Stimulated activated CD8-positive, alpha-beta memory T cell treated with anti-CD3 and anti-CD28 coated beads, Interleukin-15, amount 100 ng/mL, for 48 hours (primary cell): Measurements from ENCODE around the gene TCEAL7.
"Not testable (repeated sequence)": the region's sequence is repeated elsewhere in the genome, so short reads cannot be mapped to it uniquely, and the experiment has no call there.

Source experiments
- DNase-seq, 2 donors: peaks; one replicate each; pipeline ENCODE4 v3.0.0-alpha.2; 2020; ENCODE audit warnings: low read depth in 2 of 2

TCEAL7 gene

GRCh38 chrX:103329991-103330390 is at the start of gene TCEAL7:
TSS of gene TCEAL7 (plus strand) at chrX:103330239. CDS start at chrX:103331404, 1,165 bp downstream.
- DNase-seq: no peak

GRCh38 chrX:103293118-103293517 is 36.9 kb upstream of the TCEAL7 start:
- DNase-seq: no peak

- no peak for DNase-seq
Observed at GRCh38 chrX:103304705-103305104, 25.3 kb upstream of the TCEAL7 start.

- not testable (repeated sequence) for DNase-seq
Observed at GRCh38 chrX:103305666-103306065, 24.4 kb upstream of the TCEAL7 start.

GRCh38 chrX:103309860-103310554 is 20.0 kb upstream of the TCEAL7 start:
- DNase-seq: no peak

GRCh38 chrX:103310555-103311398 is 19.3 kb upstream of the TCEAL7 start, which contains the start of gene BEX2:
TSS of gene BEX2 (minus strand) at chrX:103310990. CDS start at chrX:103309976, 1,014 bp downstream.
- peak; percentile 66 to 69 for DNase-seq

GRCh38 chrX:103311399-103311780 is 18.6 kb upstream of the TCEAL7 start:
- DNase-seq: no peak

- no peak for DNase-seq
Observed at GRCh38 chrX:103330681-103331288, 746 bp downstream of the TCEAL7 start.

GRCh38 chrX:103338663-103339062 is 8.6 kb downstream of the TCEAL7 start:
- DNase-seq: no peak

GRCh38 chrX:103343105-103343504 is 13.1 kb downstream of the TCEAL7 start:
- no peak for DNase-seq

GRCh38 chrX:103344606-103345005 is 14.6 kb downstream of the TCEAL7 start:
- no peak for DNase-seq

- DNase-seq: no peak
Observed at GRCh38 chrX:103347682-103348397, 17.8 kb downstream of the TCEAL7 start.

- no peak for DNase-seq
Observed at GRCh38 chrX:103356130-103356798, 26.2 kb downstream of the TCEAL7 start, which contains the start of gene TCEAL9. TSS of gene TCEAL9 (plus strand) at chrX:103356506. CDS start at chrX:103357685, 1,179 bp downstream.

- no peak for DNase-seq
Observed at GRCh38 chrX:103356858-103357257, 26.8 kb downstream of the TCEAL7 start.

- no peak for DNase-seq
Observed at GRCh38 chrX:103357871-103358270, 27.8 kb downstream of the TCEAL7 start.

GRCh38 chrX:103359605-103360004 is 29.6 kb downstream of the TCEAL7 start:
- not testable (repeated sequence) for DNase-seq

GRCh38 chrX:103360092-103360491 is 30.1 kb downstream of the TCEAL7 start:
- no peak for DNase-seq

GRCh38 chrX:103360916-103361315 is 30.9 kb downstream of the TCEAL7 start:
- no peak for DNase-seq

- DNase-seq: no peak
Observed at GRCh38 chrX:103361798-103362197, 31.8 kb downstream of the TCEAL7 start.

- no peak for DNase-seq
Observed at GRCh38 chrX:103362474-103362873, 32.4 kb downstream of the TCEAL7 start.

- no peak for DNase-seq
Observed at GRCh38 chrX:103363046-103363445, 33.0 kb downstream of the TCEAL7 start.
